A549 (cell line): ENCODE measurements around the gene RNF8.

Source experiments
- CEBPB ChIP-seq, 2 experiments: fragments of >200 bp in 1 of 2; sonication (Bioruptor Twin) in 1 of 2; formaldehyde crosslinking in 1 of 2; IDR thresholded peaks; 2 replicates each; pipeline ENCODE4 v1.6.1; 2012 to 2016
- CTCF ChIP-seq: fragments of >200 bp; sonication (Bioruptor Twin); formaldehyde crosslinking; IDR thresholded peaks from 3 replicates; pipeline ENCODE4 v1.5.1; 2016
- E2F6 ChIP-seq: IDR thresholded peaks from 2 replicates; pipeline ENCODE4 v1.6.1; 2012; ENCODE audit warnings: low read depth, borderline replicate concordance
- EP300 ChIP-seq, 2 experiments: fragments of >200 bp; sonication (Bioruptor Twin); formaldehyde crosslinking; IDR thresholded peaks; 2 replicates in 1 of 2; 3 replicates in 1 of 2; pipeline ENCODE4 v1.6.1; 2016 to 2017
- HMGXB4 ChIP-seq: fragments of 250-450 bp; sonication (Bioruptor Pico); IDR thresholded peaks from 2 replicates; pipeline ENCODE4 v1.5.0; 2021; ENCODE audit warnings: mild to moderate bottlenecking, moderate library complexity, borderline replicate concordance
- MYC ChIP-seq: IDR thresholded peaks from 2 replicates; pipeline ENCODE4 v1.6.1; 2012; ENCODE audit warnings: mild to moderate bottlenecking, inconsistent platforms, low read length, improper control_type of control experiment, borderline replicate concordance
- REST ChIP-seq: fragments of 200-600 bp; sonication (generic); IDR thresholded peaks from 2 replicates; pipeline ENCODE4 v1.6.1; 2016; ENCODE audit warnings: antibody characterized with exemption, mild to moderate bottlenecking, moderate library complexity

GRCh38 chr6:37362101-37362828 lies 8.5 kb downstream of the RNF8 start:
- TF ChIP-seq CEBPB (IDR thresholded peaks at IDR 0.05): no peak
- TF ChIP-seq MYC: no peak
- TF ChIP-seq REST: no peak
- TF ChIP-seq CTCF: no peak
- no peak for TF ChIP-seq EP300 (IDR thresholded peaks at IDR 0.05)
- TF ChIP-seq E2F6: no peak
- TF ChIP-seq HMGXB4: no peak
